SU-DHL-6 (cell line): ENCODE data around the gene TMEM131.

Experiments used
- EZH2phosphoT487 ChIP-seq: fragments of 200-600 bp; sonication (generic), shearing (Covaris generic); conservative IDR thresholded peaks from 2 replicates; pipeline ENCODE4 v1.6.1; 2018; ENCODE audit warnings: mild to moderate bottlenecking, antibody characterized with exemption, low read length, moderate library complexity, mixed read lengths
- TF ChIP-seq, protein P1 (sequence below): fragments of 200-600 bp; sonication (generic); IDR thresholded peaks from one replicate; pipeline ENCODE4 v1.5.1; 2017; ENCODE audit warnings: antibody characterized with exemption, mild to moderate bottlenecking, low read length, moderate library complexity; ENCODE audit not compliant: insufficient read depth, poor library complexity, severe bottlenecking

- TF ChIP-seq EZH2phosphoT487 = no peak
- TF ChIP-seq, protein P1, sequence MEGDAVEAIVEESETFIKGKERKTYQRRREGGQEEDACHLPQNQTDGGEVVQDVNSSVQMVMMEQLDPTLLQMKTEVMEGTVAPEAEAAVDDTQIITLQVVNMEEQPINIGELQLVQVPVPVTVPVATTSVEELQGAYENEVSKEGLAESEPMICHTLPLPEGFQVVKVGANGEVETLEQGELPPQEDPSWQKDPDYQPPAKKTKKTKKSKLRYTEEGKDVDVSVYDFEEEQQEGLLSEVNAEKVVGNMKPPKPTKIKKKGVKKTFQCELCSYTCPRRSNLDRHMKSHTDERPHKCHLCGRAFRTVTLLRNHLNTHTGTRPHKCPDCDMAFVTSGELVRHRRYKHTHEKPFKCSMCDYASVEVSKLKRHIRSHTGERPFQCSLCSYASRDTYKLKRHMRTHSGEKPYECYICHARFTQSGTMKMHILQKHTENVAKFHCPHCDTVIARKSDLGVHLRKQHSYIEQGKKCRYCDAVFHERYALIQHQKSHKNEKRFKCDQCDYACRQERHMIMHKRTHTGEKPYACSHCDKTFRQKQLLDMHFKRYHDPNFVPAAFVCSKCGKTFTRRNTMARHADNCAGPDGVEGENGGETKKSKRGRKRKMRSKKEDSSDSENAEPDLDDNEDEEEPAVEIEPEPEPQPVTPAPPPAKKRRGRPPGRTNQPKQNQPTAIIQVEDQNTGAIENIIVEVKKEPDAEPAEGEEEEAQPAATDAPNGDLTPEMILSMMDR = no peak
These were observed 2.8 kb upstream of the TMEM131 start for GRCh38 chr2:97998431-97999005.
